Mucosa of stomach (tissue), 1 donor: ENCODE measurements around the gene PEX3.

ENCODE experiments used
- H3K27me3 ChIP-seq: one replicate; pipeline ENCODE4 v1.7.0; 2013; ENCODE audit warnings: mild to moderate bottlenecking, low read length; ENCODE audit not compliant: control insufficient read depth, insufficient read depth
- H3K36me3 ChIP-seq: one replicate; pipeline ENCODE4 v1.7.0; 2013; ENCODE audit warnings: low read length; ENCODE audit not compliant: control insufficient read depth, insufficient read depth
- H3K4me1 ChIP-seq: one replicate; pipeline ENCODE4 v1.7.0; 2013; ENCODE audit warnings: mild to moderate bottlenecking, low read length; ENCODE audit not compliant: control insufficient read depth, insufficient read depth
- H3K4me3 ChIP-seq: one replicate; pipeline ENCODE4 v1.7.0; 2013; ENCODE audit warnings: low read length
- H3K9ac ChIP-seq: one replicate; pipeline ENCODE4 v1.7.0; 2013; ENCODE audit warnings: mild to moderate bottlenecking, low read length, moderate library complexity
- H3K9me3 ChIP-seq: one replicate; pipeline ENCODE4 v1.7.0; 2013; ENCODE audit warnings: mild to moderate bottlenecking, low read length, moderate library complexity; ENCODE audit not compliant: control insufficient read depth
- donor health status: Pancreatic carcinoma.

Gene PEX3

DNA sequence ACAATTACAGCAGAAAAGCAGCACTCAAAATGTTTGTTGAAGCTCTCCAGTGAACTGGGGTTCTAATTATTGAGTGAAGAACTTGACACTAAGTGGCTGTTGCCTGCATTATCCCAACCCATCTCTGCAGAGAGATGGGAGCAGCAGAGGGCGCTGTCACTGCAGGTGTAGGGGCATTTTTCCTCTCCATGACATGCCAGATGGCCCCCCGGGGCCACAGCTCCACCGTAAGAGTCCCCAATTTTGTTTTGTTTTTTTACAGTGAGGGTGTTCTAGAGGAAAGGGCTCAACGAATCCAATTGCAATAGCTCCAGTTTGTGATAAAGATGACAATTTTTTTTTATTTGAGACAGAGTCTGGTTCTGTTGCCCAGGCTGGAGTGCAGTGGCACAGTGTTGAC lies 62.8 kb downstream of the PEX3 start:
- H3K9ac ChIP-seq, result no peak overlapping the region
- no peak overlapping the region for H3K4me3 ChIP-seq
- H3K9me3 ChIP-seq, result no peaks in the 10 kb centered on the region
- H3K36me3 ChIP-seq, result no peaks in the 10 kb centered on the region
- H3K27me3 ChIP-seq, result no peaks in the 10 kb centered on the region
- peaks cover 47% of the 10 kb centered on the region for H3K4me1 ChIP-seq

DNA sequence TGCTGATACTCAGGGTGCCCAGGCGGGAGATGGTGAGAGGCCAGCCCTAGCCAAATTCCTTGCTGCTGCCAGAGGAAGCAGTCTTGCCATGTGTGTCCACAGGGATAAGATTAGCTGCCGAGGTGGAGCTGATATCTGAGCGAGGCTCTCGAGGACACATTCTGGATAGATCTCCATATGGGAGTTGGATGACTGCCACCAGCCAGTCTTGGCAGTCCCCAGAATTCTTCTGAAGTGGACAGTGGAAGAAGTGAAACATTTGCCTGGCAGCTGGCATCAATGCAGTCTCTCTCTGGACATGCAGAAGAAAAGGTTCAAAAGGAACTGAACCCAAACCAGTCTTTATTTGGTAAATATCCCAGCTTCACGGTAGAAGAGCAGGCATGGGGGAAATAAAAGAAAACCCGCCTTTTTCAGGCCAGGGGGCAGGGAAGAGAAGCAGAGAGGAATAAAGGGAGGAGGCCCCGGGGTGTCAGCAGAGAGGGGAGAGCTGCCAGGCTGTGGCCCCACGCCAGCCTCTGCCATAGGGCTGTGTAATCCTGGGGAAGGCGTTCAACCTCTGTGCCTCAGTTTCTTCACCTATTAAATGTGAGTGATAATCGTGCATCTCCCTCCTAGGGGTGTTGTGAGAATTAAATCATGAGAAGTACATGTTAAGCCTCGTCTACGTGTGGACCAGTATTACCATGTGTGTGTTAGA lies 64.6 kb downstream of the PEX3 start:
- H3K4me3 ChIP-seq, result no peak overlapping the region

DNA sequence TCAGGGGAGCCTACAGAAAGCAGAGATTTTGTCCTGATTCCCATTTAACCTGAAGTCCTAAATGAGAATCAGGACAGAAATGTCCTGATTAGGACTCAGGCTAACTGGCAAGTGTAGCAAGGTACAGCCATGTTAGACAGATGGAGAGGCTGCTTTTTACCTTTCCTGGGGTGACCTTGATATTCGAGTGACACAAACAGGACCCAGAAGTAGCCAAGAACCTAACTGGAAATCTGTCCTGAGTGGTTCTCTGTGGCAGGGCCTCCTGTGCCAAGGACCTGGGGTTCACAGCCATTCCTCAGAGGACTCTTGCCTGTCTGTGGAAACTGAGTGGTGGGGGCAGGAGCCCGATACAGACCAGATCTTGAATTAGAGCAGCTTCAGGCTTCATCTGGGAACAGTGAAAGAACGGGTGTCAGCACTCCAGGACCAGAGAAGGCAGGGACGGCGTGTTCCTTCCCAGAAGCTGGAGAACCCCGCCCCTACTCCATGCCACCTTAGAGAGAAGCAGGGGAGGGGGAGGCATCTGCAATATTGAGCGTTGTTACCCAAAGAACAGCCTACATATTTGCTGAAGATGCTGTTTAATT lies 65.3 kb downstream of the PEX3 start:
- H3K9me3 ChIP-seq, result no peaks in the 10 kb centered on the region
- no peaks in the 10 kb centered on the region for H3K36me3 ChIP-seq
- no peak overlapping the region for H3K9ac ChIP-seq
- no peaks in the 10 kb centered on the region for H3K27me3 ChIP-seq
- peaks cover 40% of the 10 kb centered on the region for H3K4me1 ChIP-seq
- H3K4me3 ChIP-seq, result no peak overlapping the region

More for the DNA sequence above, 64.6 kb downstream of the PEX3 start:
- Histone ChIP-seq H3K4me1 (peaks cover 40% of the 10 kb centered on the region), H3K36me3 (no peaks in the 10 kb centered on the region), H3K9ac (no peak overlapping the region), H3K27me3 (no peaks in the 10 kb centered on the region), H3K9me3 (no peaks in the 10 kb centered on the region)

DNA sequence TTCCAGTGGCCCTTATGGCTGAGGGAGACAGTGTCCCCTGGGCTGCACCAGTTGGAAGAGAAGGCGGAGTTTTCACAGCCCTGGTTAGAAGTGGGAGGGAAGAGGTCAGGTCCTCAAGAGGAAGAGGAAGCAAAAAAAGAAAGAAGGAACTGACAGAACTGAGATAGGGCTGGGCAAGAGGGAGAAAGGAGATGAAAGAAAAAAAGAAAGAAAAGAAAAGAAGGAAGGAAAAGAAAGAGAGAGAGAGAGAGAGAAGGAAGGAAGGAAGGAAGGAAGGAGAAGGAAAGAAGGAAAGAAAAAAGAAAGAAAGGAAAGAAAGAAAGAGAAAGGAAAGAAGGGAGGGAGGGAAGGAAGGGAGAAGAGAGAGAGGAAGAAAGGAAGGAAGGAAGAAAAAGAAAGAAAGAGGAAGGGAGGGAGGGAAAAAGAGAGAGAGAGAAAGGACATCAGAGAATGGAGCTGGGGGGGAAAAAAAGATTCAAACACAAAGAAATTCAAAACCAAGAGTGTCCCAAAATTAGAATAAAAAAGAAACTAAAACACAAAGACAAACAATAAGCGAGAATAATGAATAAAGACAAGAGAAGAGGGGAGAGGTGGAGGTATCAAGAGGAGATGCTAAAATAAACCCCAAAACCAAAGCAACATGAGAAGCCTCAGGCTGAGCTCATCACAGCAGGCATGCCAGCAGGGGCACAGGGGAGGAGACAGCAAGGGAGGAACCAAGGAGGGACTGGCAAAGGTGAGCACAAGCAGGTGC lies 66.3 kb downstream of the PEX3 start:
- Histone ChIP-seq H3K9ac (no peak overlapping the region), H3K9me3 (no peaks in the 10 kb centered on the region), H3K36me3 (no peaks in the 10 kb centered on the region), H3K27me3 (no peaks in the 10 kb centered on the region), H3K4me3 (no peak overlapping the region), H3K4me1 (peaks cover 42% of the 10 kb centered on the region)

DNA sequence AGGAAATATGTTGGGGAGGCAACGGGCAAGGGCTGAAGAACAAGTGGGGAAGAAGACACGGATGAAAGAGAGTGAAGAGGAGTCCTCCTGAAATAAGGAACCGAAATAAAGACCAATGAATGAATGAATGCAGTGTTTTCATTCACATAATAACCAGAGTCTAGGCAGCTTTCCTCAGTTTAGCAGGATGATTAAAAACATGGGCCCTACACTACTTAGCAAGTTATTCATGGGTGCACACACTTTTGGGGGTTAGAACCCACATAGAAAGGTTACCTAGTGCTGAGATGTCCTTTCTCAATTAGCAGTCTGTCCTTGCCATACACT lies 66.8 kb downstream of the PEX3 start:
- H3K27me3 ChIP-seq, result no peaks in the 10 kb centered on the region
- H3K4me3 ChIP-seq, result no peak overlapping the region
- peaks cover 44% of the 10 kb centered on the region for H3K4me1 ChIP-seq
- no peaks in the 10 kb centered on the region for H3K36me3 ChIP-seq
- no peaks in the 10 kb centered on the region for H3K9me3 ChIP-seq
- no peak overlapping the region for H3K9ac ChIP-seq

DNA sequence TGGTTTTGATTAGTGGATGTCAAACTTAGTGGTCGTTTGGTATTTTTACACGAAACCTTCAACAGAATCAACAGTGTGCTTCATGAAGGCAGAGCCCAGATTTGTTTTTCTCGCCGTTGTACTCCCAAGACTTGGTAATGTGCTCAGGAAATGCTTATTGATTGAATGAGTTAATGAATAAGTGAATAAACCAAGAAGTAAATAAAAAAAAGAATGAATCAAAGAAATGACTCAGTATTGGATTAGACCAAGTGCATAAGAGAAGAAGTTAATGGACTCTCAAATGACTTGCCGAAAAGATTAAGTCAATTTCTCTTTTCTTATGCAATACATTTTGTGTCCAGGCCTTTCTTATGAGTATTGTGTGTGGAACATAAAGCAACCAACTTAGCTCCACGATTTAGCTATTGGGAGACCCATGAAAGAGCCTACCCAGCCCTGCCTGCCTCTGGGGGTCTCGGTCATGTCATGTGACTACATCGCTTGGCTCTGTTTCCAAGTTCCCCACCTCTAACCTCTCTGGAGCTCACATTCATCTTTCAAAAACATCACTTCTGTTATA lies 71.5 kb downstream of the PEX3 start:
- Histone ChIP-seq H3K9me3 (no peaks in the 10 kb centered on the region), H3K27me3 (no peaks in the 10 kb centered on the region), H3K4me3 (no peak overlapping the region), H3K4me1 (peaks cover 15% of the 10 kb centered on the region), H3K9ac (no peak overlapping the region), H3K36me3 (no peaks in the 10 kb centered on the region)

DNA sequence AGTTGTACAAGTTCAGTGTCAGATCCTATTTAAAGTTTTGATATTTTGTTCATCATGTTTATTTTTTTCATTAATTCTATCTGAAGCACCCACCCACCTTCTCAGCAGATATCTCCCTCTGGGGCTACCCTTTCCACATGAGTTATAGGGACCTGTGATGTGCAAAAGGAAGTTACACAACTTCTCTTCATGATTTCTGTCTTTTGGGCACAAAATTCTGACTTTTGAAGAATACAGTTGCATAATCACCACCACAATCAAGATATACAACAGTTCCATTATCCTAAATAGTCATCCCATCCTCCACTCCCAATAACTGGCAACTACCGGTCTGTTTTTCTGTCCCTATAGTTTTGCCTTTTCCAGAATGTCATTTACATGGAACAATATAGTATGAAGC lies 74.8 kb downstream of the PEX3 start:
- Histone ChIP-seq H3K36me3 (no peaks in the 10 kb centered on the region), H3K9ac (no peak overlapping the region), H3K4me3 (no peak overlapping the region), H3K27me3 (no peaks in the 10 kb centered on the region), H3K4me1 (peaks cover 15% of the 10 kb centered on the region), H3K9me3 (no peaks in the 10 kb centered on the region)

DNA sequence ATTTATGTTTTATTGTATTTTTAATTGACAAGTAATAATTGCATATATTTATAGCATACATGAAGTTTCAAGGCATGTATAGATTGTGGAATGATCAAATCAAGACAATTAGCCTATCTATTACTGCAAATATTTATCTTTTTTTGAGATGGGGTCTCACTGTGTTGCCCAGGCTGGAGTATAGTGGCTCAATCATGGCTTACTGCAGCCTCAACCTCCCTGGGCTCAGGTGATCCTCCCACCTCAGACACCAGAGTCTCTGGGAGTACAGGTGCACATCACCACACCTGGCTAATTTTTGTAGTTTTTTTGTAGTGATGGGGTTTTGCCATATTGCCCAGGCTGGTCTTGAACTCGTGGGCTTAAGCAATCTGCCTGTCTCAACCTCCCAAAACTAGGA lies 77.1 kb downstream of the PEX3 start:
- Histone ChIP-seq H3K4me1 (peaks cover 14% of the 10 kb centered on the region), H3K36me3 (no peaks in the 10 kb centered on the region), H3K27me3 (no peaks in the 10 kb centered on the region), H3K9me3 (no peaks in the 10 kb centered on the region), H3K4me3 (no peak overlapping the region), H3K9ac (no peak overlapping the region)

DNA sequence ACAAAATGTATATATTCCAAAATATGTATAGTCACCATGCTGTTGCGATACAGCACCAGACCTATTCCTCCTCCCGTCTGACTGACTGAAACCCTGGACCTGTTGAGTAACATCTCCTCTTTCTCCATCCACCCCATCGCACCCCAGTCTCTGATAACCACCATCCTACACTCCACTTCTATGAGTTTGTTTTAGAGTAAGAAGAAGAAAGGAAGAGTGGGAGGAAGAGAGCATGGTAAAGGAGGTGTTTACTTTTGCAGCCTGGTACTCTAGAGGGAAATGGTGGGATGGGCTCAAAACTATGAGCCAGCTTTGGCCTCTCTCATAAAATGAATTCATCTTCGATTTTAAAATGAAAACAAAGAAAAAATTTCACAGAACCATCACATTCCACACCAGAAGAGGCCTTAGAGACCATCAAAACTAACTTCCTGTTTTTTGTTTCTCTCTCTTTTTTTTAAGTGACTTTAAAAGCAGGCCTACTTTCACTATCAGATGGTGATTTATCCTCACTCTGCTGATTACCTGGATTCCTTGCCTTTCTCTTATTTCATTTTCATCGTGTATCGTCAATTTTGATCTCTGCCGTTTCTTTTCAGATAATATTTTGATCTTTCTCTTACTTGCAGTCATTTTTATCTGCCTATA lies 77.7 kb downstream of the PEX3 start:
- Histone ChIP-seq H3K9ac (no peak overlapping the region), H3K4me1 (peaks cover 10% of the 10 kb centered on the region), H3K36me3 (no peaks in the 10 kb centered on the region), H3K4me3 (no peak overlapping the region), H3K9me3 (no peaks in the 10 kb centered on the region), H3K27me3 (no peaks in the 10 kb centered on the region)

DNA sequence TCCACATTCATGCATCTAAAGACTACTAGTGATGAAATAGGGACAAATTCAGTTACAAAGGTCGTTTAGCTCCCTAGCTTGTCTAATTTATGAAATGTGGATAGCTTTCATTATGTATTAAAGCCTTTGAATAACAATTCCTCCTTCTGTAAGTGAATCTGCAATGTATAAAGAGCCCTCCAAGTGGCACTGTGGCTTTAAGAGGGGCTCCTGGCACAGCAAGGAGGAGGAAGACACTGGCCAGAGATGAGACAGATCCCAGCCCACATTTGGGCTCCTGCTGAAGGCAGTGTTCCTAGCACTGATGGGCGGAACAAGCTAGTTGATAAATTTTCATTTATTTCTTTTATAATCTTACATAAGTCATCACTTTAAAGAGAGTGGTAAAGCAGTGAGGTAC lies 78.5 kb downstream of the PEX3 start:
- H3K4me1 ChIP-seq, result peaks cover 10% of the 10 kb centered on the region
- H3K4me3 ChIP-seq, result no peak overlapping the region
- no peaks in the 10 kb centered on the region for H3K36me3 ChIP-seq
- H3K27me3 ChIP-seq, result no peaks in the 10 kb centered on the region
- H3K9ac ChIP-seq, result no peak overlapping the region
- H3K9me3 ChIP-seq, result no peaks in the 10 kb centered on the region

DNA sequence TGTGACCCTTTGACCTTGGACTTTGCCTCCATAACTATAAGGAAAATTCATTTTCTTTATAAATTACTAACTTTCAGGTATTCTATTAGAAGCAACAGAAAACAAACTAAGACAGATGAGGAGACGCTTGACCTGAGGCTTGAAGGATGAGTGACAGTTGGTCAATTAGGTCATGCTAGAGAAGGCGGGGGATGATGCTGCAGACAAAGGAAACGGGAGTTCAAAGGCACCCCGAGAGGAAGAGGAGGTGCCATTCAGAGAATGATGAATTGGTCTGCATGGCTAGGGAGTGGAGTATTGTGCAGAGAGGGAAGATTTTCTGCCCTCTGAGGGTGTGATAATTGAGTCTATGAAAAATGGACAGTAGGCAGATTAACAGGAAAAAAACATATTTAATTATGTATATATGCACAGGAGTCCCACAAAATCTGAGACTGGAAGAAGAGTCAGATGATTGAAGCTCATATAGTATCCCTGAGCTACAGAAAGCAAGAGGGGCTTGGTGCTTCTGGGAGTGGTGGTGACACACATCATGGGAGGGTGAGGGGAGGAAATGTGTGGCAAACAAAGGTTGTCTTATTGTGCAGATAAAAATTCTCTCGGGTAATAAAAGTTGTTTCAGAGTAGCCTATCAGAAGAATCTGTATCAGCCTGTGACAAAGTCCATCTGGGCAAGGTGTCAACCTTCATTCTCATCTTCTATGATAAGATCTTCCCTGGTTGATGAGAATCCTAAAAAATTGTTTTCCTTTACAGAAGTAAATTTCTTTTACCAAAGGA lies 81.3 kb downstream of the PEX3 start:
- H3K9me3 ChIP-seq, result no peaks in the 10 kb centered on the region
- no peaks in the 10 kb centered on the region for H3K27me3 ChIP-seq
- H3K4me3 ChIP-seq, result no peak overlapping the region
- no peak overlapping the region for H3K9ac ChIP-seq
- no peaks in the 10 kb centered on the region for H3K36me3 ChIP-seq
- H3K4me1 ChIP-seq, result peaks cover 26% of the 10 kb centered on the region
